HepG2 (cell line): Measurements from ENCODE around the gene ARL5C.

Experiments
- CTCF ChIP-seq: sonication (generic); formaldehyde crosslinking; IDR thresholded peaks from 2 replicates; pipeline ENCODE4 v1.5.0; 2020; ENCODE audit warnings: mild to moderate bottlenecking, missing genetic modification reagents, moderate library complexity
- FOXJ3 ChIP-seq: sonication (generic); formaldehyde crosslinking; IDR thresholded peaks from 2 replicates; pipeline ENCODE4 v1.4.0; 2020; ENCODE audit warnings: missing genetic modification reagents, mild to moderate bottlenecking, borderline replicate concordance
- KAT7 ChIP-seq: IDR thresholded peaks from 2 replicates; pipeline ENCODE4 v1.6.1; 2018; ENCODE audit warnings: borderline replicate concordance, missing compliant biosample characterization
- POLR2AphosphoS5 ChIP-seq: IDR thresholded peaks from 2 replicates; pipeline ENCODE4 v1.6.1; 2012; ENCODE audit warnings: low read depth, low read length
- RXRA ChIP-seq: sonication (generic); formaldehyde crosslinking; IDR thresholded peaks from 2 replicates; pipeline ENCODE4 v1.5.1; 2020; ENCODE audit warnings: missing genetic modification reagents
- SAFB2 ChIP-seq: sonication (generic); formaldehyde crosslinking; IDR thresholded peaks from 2 replicates; pipeline ENCODE4 v1.5.1; 2020; ENCODE audit warnings: missing genetic modification reagents, low read depth, mild to moderate bottlenecking, borderline replicate concordance
- SIN3A ChIP-seq: IDR thresholded peaks from 2 replicates; pipeline ENCODE4 v1.6.1; 2011; ENCODE audit warnings: low read depth, mild to moderate bottlenecking, control low read depth, low read length, borderline replicate concordance
- ZKSCAN1 ChIP-seq: fragments of 150-350 bp; IDR thresholded peaks from 2 replicates; pipeline ENCODE4 v1.6.1; 2014; ENCODE audit warnings: low read length
- ZNF30 ChIP-seq: sonication (generic); formaldehyde crosslinking; IDR thresholded peaks from 2 replicates; pipeline ENCODE4 v1.5.0; 2020; ENCODE audit warnings: mild to moderate bottlenecking, missing genetic modification reagents
- ZNF383 ChIP-seq: sonication (generic); formaldehyde crosslinking; IDR thresholded peaks from 2 replicates; pipeline ENCODE4 v1.4.0; 2020; ENCODE audit warnings: missing genetic modification reagents, mild to moderate bottlenecking, borderline replicate concordance
- ZNF580 ChIP-seq: IDR thresholded peaks from 2 replicates; pipeline ENCODE4 v1.6.1; 2016; ENCODE audit warnings: low read depth, borderline replicate concordance
- ZNF619 ChIP-seq: sonication (generic); formaldehyde crosslinking; IDR thresholded peaks from 2 replicates; pipeline ENCODE4 v1.4.0; 2020; ENCODE audit warnings: mild to moderate bottlenecking, missing genetic modification reagents
- ZNF660 ChIP-seq: sonication (generic); formaldehyde crosslinking; IDR thresholded peaks from 2 replicates; pipeline ENCODE4 v1.5.1; 2020; ENCODE audit warnings: mild to moderate bottlenecking, low read depth, missing genetic modification reagents, borderline replicate concordance
- ZNF672 ChIP-seq: sonication (generic); formaldehyde crosslinking; IDR thresholded peaks from 2 replicates; pipeline ENCODE4 v1.8.1; 2022; ENCODE audit warnings: missing genetic modification reagents

- TF ChIP-seq ZNF30 (no peak), ZNF672 (CRISPR knock-in tag) (no peak), SIN3A (no peak), ZNF660 (no peak), ZNF383 (CRISPR knock-in tag) (no peak), POLR2AphosphoS5 (no peak), KAT7 (no peak), RXRA (no peak), ZKSCAN1 (no peak), FOXJ3 (CRISPR knock-in tag) (no peak), CTCF (CRISPR knock-in tag) (no peak), SAFB2 (CRISPR knock-in tag) (no peak), ZNF580 (CRISPR knock-in tag) (no peak), ZNF619 (no peak)
Measured at GRCh38 chr17:39204245-39204644, 38.3 kb upstream of the ARL5C start.
